ENCODE results near the gene CPNE1. TPM values are rescaled to one million over a fixed set of nuclear protein-coding genes. Genes with fewer than 3 reads are reported as not detected.

The CPNE1 gene
- total RNA-seq, 2 donors from 2014 or later: 238 to 441 TPM

DNA sequence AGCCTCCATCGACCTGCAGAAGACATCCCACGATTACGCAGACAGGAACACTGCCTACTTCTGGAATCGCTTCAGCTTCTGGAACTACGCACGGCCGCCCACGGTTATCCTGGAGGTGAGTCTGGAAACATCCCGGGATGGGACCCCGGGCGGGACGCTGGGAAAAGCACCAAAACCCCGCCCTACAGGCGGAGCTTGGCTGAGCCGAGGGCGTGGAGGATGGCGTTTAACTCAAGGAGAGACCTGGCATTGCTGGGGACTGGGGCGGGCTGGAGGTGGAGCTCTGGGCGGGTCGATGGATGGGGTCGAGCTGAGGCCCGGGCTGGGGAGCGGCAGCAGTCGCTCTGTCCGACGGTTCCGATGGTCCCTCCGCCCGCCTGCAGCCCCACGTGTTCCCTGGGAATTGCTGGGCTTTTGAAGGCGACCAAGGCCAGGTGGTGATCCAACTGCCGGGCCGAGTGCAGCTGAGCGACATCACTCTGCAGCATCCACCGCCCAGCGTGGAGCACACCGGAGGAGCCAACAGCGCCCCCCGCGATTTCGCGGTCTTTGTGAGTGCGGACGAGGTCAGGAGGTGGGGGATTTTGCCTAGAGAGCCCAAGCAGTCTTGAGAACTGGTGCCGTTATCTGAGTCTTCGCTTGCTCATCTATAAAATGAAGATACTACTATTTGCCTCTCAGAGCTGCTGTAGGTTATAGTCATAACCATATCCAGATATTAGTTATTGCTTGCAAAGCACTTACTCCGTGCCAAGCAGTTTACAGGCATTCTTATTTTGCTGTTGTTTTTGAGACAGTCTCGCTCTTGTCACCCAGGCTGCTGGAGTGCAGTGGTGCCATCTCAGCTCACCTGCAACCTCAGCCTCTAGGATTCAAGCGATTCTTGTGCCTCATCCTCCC lies 45.3 kb downstream of the CPNE1 start:
- peaks cover 2% of the 10 kb centered on the region for H3K36me3 Mint-ChIP-seq (ENCODE audit: low read depth)
- H3K36me3 ChIP-seq (ENCODE audit: control insufficient read depth, insufficient read depth, low read length): peaks cover 19% of the 10 kb centered on the region
- H3K4me1 ChIP-seq (ENCODE audit: control insufficient read depth, insufficient read depth, low read length): no peaks in the 10 kb centered on the region
- H3K9ac ChIP-seq (ENCODE audit: extremely low read depth, low read length, poor library complexity, severe bottlenecking): no peak overlapping the region
- peak overlapping the region; percentile 17 for H3K27ac ChIP-seq (ENCODE audit: low read depth, low read length)
- peak overlapping the region; percentile 81 for H3K4me3 ChIP-seq (ENCODE audit: low read length)
- H3K9me3 Mint-ChIP-seq: no peaks in the 10 kb centered on the region
- peaks cover 10% of the 10 kb centered on the region for H3K27me3 ChIP-seq (ENCODE audit: control insufficient read depth, insufficient read depth, low read length, poor library complexity, severe bottlenecking)
- H3K9me3 ChIP-seq (ENCODE audit: control insufficient read depth, low read length): no peaks in the 10 kb centered on the region
- H3K27ac Mint-ChIP-seq: peak overlapping the region; percentile 89
- DNase-seq: peak; percentile 98
- peak overlapping the region; percentile 70 for H3K4me3 Mint-ChIP-seq
- peaks cover 24% of the 10 kb centered on the region for H3K27me3 Mint-ChIP-seq (ENCODE audit: insufficient read depth)
- peaks cover 8% of the 10 kb centered on the region for H3K4me1 Mint-ChIP-seq
- TF ChIP-seq, protein P1, sequence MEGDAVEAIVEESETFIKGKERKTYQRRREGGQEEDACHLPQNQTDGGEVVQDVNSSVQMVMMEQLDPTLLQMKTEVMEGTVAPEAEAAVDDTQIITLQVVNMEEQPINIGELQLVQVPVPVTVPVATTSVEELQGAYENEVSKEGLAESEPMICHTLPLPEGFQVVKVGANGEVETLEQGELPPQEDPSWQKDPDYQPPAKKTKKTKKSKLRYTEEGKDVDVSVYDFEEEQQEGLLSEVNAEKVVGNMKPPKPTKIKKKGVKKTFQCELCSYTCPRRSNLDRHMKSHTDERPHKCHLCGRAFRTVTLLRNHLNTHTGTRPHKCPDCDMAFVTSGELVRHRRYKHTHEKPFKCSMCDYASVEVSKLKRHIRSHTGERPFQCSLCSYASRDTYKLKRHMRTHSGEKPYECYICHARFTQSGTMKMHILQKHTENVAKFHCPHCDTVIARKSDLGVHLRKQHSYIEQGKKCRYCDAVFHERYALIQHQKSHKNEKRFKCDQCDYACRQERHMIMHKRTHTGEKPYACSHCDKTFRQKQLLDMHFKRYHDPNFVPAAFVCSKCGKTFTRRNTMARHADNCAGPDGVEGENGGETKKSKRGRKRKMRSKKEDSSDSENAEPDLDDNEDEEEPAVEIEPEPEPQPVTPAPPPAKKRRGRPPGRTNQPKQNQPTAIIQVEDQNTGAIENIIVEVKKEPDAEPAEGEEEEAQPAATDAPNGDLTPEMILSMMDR (conservative IDR thresholded peaks at IDR 0.05): peak; percentile 85
- 7 to 28% methylated on average over 13 to 49 of the region's 49 CpGs for WGBS, 2 experiments (ENCODE audit: insufficient coverage in 1 of 2, insufficient read length in 1 of 2)

DNA sequence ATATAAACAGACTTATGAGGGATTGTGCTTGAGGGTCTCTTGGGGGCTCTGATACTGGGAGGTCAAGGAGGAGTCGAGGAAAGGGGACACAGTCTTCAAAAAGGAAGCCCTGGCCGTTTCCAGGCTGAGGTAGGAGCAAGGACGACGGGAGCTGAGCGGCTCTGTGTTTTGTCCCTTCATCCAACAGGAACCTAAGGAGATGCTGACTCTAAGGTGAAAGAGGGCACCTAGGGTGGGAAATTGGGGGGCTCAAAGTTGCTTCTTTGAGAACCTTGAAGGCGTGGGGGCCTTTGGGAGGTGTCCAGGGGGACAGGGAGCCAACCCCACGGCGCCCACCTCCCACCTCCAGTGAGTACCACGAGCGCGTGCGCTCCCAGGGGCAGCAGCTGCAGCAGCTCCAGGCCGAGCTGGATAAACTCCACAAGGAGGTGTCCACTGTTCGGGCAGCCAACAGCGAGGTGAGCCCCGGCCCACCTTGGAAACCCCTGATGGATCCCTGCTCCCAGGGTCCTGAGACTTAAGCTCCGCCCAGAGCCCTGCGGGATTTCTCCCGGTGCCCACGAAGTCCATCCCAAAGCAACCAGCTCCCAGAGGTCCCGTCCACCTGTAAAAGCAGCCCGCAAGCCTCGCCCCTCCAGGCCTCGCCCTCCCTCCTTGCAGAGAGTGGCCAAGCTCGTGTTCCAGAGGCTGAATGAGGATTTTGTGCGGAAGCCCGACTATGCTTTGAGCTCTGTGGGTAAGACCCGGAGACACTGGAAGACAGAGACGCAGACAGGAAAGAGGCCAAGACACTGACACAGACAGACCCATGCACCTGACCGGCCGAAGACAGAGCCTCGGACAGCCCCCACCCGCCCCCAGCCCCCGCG lies 46.2 kb downstream of the CPNE1 start:
- Mint-ChIP-seq H3K27ac (peak overlapping the region; percentile 89), H3K27me3 (ENCODE audit: insufficient read depth) (peaks cover 32% of the 10 kb centered on the region), H3K4me3 (peak overlapping the region; percentile 70), H3K9me3 (no peaks in the 10 kb centered on the region), H3K36me3 (ENCODE audit: low read depth) (no peaks in the 10 kb centered on the region), H3K4me1 (peaks cover 8% of the 10 kb centered on the region)
- no peak overlapping the region for H3K9ac ChIP-seq (ENCODE audit: extremely low read depth, low read length, poor library complexity, severe bottlenecking)
- H3K27me3 ChIP-seq (ENCODE audit: control insufficient read depth, insufficient read depth, low read length, poor library complexity, severe bottlenecking): peaks cover 10% of the 10 kb centered on the region
- H3K4me1 ChIP-seq (ENCODE audit: control insufficient read depth, insufficient read depth, low read length): no peaks in the 10 kb centered on the region
- WGBS, 2 experiments (ENCODE audit: insufficient coverage in 1 of 2, insufficient read length in 1 of 2): 26 to 33% methylated on average over 18 to 34 of the region's 35 CpGs
- no peak overlapping the region for H3K27ac ChIP-seq (ENCODE audit: low read depth, low read length)
- peak overlapping the region; percentile 81 for H3K4me3 ChIP-seq (ENCODE audit: low read length)
- peaks cover 13% of the 10 kb centered on the region for H3K36me3 ChIP-seq (ENCODE audit: control insufficient read depth, insufficient read depth, low read length)
- no peaks in the 10 kb centered on the region for H3K9me3 ChIP-seq (ENCODE audit: control insufficient read depth, low read length)
- TF ChIP-seq, protein P1 (conservative IDR thresholded peaks at IDR 0.05): no peak
- DNase-seq: peak; percentile 77

DNA sequence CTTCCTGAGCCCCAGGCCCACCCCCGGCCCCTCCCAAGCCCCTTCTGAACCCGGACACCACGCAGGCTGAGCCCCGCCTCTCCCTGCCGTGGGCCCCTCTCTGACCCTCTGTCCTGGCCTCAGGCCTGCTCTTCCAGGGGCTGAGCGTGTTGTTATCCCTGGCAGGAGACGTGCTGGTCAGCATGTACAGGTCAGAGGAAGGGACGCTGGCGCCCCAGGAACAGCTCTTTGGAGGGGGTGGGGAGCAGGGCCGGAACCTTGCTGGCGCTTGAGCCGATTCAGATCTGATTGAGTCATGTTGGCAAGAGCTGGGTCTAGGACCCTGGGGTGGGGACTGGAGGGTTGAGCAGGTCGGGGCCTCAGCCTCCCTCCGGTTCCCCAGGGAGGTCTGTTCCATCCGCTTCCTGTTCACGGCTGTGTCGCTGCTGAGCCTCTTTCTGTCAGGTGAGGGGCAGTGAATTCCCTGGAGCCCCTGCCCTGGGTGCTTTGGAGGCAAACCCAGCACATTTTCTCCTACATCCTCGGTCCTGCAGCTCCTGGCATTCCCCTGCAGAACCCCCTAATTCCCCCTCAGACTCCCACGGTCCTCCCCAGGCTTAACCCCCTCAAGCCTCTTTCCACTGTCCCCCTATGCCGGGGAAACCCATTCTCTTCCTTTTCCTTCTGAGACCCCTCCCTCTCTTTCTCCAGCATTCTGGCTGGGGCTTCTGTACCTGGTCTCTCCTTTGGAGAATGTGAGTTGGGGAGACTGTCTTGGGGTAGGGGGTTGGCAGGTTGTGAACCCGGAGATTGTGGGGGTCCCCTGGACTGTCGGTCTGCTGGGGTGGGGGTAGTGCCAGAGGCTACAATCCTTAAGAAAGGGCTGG lies 47.1 kb downstream of the CPNE1 start:
- H3K4me1 ChIP-seq (ENCODE audit: control insufficient read depth, insufficient read depth, low read length): no peaks in the 10 kb centered on the region
- TF ChIP-seq, protein P1 (conservative IDR thresholded peaks at IDR 0.05): peak; percentile 71
- Mint-ChIP-seq H3K4me1 (peaks cover 8% of the 10 kb centered on the region), H3K4me3 (peak overlapping the region; percentile 70), H3K27ac (peak overlapping the region; percentile 87), H3K27me3 (ENCODE audit: insufficient read depth) (peaks cover 36% of the 10 kb centered on the region), H3K36me3 (ENCODE audit: low read depth) (no peaks in the 10 kb centered on the region), H3K9me3 (no peaks in the 10 kb centered on the region)
- H3K9ac ChIP-seq (ENCODE audit: extremely low read depth, low read length, poor library complexity, severe bottlenecking): no peak overlapping the region
- DNase-seq: peak; percentile 88
- peaks cover 10% of the 10 kb centered on the region for H3K27me3 ChIP-seq (ENCODE audit: control insufficient read depth, insufficient read depth, low read length, poor library complexity, severe bottlenecking)
- peaks cover 13% of the 10 kb centered on the region for H3K36me3 ChIP-seq (ENCODE audit: control insufficient read depth, insufficient read depth, low read length)
- no peaks in the 10 kb centered on the region for H3K9me3 ChIP-seq (ENCODE audit: control insufficient read depth, low read length)
- WGBS, 2 experiments (ENCODE audit: insufficient coverage in 1 of 2, insufficient read length in 1 of 2): 26 to 34% methylated on average over 4 to 22 of the region's 22 CpGs
- H3K4me3 ChIP-seq (ENCODE audit: low read length): peak overlapping the region; percentile 81
- H3K27ac ChIP-seq (ENCODE audit: low read depth, low read length): no peak overlapping the region

All from endodermal cell (in vitro differentiated cells).